Right lung (tissue), 5 donors: ENCODE results near the gene NKIRAS2. TPM values are rescaled to one million over a fixed set of nuclear protein-coding genes. Genes with fewer than 3 reads are reported as not detected.

Experiments
- DNase-seq, 2 donors: peaks; one replicate each; pipeline ENCODE4 v3.0.0-alpha.2; 2013
- polyA plus RNA-seq, 5 donors: library from polyadenylated mRNA; unstranded; fragments of 120-200 nt; gene quantifications; one replicate each; pipeline versions ENCODE4 v1.2.1 to v1.2.3, GENCODE V29; 2013; ENCODE audit warnings: inconsistent platforms in 1 of 5, low replicate concordance in 1 of 5; ENCODE audit not compliant: insufficient read length in 5 of 5, insufficient read depth in 1 of 5

The NKIRAS2 gene
- polyA plus RNA-seq, 5 donors, result 37.6 to 56.9 (median 42.2) TPM

DNA sequence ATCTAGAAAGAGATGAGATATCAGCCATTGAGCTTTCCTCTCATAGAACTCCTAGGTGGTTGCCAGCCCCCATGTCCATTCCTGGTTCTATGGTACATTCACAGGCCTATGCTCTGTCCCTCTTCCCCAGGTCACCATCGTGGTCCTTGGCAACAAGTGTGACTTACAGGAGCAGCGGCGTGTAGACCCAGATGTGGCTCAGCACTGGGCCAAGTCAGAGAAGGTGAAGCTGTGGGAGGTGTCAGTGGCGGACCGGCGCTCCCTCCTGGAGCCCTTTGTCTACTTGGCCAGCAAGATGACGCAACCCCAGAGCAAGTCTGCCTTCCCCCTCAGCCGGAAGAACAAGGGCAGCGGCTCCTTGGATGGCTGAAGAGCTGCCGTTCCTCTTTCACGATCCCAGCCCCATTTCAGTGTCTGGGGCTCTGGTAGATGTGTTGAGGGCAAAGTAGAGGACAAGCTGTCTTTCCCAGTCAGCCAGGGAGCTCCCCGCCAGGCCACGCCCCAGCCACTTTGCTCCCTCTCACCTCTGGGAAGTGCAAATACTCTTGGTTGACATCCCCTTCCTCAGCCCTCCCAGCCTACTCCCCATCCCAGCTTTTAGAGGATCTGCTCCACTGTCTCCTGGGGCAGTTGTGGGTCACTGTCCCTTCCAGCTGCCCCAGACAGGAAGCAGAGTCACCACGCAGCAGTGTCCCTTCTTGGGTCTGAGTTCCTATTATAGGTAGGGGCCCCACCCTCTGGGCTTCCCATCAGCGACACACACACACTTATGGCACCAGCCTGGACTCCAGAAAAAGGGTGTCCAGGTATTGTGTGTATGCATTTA lies 3.8 kb downstream of the NKIRAS2 start:
- DNase-seq, result no peak

DNA sequence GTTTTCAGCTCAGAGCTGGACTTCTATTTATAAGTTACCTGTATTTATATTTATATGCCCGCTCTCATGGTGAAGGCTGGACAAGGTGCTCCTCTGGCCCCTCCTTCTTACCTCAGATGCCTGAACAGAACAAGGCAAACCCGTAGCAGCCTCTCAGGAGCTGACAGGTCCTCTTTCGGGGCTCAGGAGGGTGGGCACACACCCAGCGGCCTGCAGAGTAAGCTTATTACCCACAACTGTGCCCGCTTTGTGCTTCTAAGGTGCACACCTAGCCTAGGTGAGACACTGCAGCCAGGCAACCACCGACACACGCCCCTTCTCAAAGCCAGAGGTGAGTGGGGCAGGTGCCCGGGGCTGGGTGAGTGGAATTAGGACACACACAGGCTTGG lies 5.3 kb downstream of the NKIRAS2 start:
- no peak for DNase-seq

DNA sequence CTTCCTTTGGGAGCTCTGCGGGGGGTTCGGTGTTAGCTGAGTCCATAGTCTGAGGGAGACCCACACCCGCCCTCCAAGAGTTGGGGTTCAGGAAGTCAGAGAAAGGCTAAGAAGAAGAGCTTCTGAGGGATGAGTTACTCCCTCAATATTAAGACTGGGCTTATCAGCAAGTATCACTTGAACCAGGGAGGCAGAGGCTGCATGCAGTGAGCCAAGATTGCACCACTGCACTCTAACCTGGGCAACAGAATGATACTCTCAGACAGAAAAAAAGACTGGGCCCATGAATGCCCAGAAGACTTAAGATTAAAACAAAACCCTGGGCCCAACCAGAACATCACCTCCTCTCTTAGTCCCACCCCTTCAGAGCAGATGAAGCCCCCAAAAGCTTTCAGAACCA lies 6.0 kb downstream of the NKIRAS2 start:
- DNase-seq, result no peak

DNA sequence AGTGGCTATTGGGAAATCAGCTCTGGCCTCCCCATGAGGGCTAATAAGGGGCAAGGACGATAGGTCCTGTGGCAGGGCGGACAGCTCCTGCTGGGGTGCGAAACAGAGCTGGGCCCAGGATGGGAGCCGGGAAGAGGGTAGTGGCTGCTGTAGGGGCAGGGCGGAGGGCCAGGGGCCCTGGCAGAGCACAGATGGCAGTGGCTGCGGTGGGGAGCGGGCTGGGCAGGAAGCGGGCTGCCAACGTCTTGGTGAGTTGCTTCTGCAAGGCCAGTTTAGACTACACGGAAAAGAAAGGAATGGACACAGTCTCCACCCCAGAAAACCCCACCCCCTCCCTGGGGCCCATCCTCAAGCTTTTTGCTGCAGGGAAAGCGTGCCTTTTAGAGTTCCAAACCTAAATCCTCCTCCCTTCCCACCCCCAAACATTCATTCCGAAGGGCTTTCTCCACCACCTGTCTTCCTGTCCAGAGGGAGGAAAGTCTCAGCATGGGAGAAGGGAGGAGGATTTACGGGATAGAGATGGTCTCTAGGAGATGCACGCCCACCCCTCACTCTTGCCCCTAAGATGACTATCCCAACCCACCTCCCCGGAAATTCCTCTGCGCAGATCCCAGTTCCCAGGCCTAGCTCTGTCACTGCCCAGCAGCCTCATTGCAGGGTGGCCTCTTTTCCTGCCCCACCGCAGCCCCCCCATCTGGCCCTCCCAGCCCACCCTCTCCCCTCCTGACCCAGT lies 7.1 kb downstream of the NKIRAS2 start:
- no peak for DNase-seq

DNA sequence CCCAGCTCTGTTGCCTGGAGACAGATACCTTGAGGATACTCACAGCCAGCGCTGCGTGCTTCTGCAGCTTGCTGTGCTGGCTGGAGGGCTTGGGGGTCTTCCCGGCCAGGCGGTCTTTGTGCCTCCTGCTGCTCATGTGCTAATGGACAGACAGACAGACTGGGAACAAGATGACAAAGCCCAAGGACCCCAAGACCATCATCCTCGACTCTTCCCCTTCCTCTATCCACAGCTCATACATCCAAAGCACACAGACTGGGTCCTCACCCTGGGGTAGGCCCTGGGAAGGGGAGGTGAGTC lies 7.7 kb downstream of the NKIRAS2 start:
- DNase-seq, result no peak

DNA sequence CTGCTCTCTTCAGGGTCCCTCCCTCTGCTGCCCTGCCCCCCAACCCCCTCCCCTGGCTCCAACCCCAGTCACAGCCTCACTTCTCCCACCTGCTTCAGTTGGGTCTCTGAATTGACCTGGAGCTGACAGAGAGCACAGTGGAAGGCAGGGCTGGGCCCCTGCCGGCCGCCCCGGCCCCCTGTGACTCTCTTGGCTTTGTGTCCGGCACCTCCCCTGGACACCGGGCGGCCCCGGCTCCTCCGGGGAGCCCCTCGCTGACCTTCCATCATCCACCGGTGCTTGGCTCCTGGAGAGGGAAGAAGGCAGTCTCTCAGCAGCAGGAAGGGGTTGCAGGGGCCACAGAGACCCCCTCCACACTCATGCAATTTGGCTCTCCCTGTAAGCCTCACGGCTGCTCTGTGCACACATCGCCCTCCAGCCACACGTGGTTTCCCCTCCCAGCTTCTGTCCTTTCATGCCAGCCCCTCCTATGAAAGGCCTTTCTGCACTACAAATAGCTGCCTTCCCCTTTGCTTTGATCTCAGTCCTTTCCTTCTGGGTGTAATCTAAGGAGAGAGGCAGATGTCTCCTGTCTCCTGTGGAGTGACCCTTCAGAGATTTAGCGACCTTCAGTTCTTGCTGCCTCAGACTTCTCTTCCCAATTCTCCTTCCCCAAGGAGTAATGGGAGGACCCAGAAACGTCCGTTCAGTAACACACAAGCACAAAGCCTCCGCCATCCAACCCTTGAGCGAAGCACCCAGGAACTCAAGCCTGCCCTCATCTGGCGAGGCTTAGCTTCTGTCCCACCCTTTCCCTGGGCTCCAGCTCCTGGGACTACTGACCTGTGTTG lies 8.3 kb downstream of the NKIRAS2 start:
- DNase-seq, result no peak

DNA sequence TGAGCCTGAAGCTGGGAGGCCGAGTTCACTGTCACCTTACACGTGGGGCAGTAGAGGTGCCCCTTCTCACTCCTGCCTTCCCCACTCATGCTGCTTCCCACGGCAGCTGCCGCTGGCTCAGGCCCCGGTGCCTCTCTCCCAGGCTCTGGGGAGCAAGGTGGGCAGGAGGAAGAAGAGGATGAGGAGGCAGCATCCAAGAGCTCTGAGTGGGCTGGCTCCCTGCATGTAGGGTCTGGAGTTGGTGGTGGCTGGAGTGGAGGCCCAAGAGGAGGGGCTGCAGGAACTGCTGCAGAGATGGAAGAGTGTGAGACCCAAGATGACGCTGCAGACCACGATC lies 8.9 kb downstream of the NKIRAS2 start:
- no peak for DNase-seq

DNA sequence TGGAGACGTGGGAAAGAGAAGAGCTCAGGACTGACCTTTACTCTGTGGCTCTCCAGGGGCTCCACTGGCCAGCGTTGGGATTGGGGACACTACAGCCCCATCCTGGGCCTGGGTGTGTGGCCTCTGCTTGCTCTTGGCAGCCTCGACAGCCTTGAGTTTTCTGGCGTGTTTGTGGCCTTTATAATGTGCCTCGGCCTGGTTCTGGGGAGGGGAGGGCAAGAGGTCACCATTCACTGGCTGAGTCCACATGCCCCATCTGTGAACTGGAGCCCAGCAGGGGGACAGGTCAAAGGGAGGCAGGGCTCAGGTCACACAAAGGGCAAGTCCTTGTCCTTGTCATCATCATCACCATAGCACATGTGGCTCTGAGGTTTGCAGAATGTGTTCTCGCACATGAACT lies 11.7 kb downstream of the NKIRAS2 start:
- DNase-seq, result no peak

DNA sequence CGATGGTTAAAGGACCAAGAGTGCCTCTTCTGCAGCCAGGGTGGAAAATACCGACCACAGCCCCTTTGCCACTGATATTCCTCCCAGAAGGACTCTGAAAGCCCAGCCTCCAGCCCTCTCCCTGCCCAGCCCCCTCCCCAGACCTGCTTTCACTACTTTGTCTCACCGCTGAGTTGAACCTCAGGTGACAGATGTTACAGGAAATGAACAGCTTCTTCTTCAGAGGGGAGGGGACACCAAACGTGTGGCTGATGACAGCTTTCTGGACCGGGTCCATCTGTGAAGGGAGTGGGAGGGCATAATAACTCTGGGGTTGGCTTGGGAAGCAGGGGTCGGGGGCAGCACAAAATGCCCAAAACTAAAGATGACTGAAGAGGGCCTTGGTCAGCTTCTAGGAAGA lies 14.2 kb downstream of the NKIRAS2 start:
- no peak for DNase-seq

DNA sequence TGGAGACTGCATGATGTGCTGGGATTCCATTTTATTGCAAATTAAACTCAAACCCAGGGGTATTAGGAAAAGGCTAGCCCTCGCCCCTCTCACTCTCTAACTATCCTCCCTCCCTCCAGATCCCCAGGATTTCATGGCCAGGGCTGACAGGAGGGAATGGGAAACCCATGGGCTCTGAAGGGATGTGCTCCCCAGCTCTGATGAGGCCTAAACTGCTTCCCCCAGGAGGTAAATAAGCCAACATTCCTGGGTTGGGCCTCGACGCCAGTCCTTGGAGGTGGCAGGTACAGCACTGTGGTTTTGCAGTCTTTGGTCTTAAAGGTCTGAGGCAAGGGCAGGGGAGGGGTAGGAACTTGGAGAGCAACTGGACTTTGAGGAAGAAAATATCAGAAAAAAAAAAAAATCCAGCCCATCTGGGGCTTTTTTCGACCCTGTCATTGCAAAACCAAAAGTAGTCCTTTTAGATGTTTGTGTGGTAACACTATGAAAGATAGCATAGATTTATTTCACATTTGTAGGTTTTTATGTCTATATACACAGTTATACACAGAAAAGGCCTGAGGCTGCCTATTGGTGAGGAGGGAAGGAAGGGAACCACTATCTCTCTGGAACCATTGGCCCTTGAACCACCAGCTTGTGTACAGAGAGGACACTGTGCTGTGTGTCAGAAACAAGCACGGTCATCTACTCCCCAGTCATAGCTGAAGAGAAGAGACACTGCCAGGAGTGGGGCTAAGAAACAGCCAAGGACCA lies 18.5 kb downstream of the NKIRAS2 start:
- DNase-seq, result no peak

DNA sequence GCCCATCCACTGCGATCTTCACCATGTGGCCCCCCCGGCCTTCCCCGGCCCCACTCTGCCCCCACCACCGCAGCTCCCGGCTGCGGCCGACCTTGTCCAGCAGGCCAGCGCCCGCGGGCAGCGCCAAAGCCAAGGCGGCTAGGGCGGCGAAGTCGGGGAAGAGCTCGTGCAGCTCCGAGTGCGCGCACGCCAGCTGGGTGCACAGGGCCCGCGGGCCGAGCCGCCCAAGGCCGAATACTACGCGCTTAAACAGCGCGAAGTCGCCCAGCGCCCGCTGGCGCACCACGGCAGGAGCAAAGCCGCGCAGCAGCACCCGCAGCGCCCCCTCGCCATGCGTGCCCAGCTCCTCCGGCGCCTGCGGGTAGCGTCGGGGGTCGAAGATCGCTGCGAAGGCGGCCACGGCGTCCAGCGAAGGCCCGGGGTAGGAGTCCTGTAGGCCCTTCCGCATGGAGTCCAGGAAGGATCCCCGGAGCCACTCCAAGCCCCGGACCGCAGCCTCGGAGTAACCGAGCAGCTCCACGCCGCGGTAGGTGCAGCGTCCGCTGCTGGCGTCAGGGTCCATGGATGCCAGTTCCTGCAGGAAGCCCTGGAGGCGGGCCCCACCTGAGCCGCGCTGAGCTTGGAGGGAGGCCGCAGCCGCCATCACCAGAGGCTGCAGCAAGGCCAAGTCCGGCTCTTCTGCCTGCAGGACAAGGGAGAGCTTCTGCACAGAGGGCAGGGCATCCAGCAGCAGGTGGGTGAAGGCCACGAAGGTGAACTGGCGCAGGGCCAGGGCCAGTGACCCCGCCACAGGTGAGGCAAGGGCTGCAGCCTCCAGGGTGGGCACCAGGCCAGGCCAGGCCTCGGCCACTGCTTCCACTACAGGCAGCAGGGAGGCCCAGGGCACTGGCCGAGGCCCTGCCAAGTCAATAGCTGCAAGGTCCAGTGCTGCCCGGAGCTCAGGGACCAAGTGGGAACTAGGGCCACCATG lies 20.2 kb downstream of the NKIRAS2 start:
- DNase-seq, result no peak

DNA sequence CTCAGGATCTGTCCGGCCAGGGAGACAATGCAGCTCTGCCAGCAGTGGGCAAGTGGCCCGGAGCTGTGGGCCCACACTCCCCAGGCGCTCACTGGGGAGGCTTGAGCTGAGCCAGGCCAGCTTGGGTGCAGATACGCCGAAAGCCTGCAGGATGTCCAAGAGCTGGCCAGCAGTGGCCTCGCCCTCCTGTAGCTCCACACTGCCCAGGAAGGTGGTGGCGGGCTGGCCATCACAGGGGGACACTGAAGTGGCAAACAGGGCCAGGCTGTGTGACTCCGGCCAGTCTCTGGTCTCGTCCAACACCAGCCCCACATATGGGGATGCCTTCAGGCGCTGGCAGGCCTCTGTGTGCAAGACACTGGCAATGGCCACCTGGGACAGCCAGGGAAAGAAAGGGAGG lies 20.9 kb downstream of the NKIRAS2 start:
- no peak for DNase-seq

DNA sequence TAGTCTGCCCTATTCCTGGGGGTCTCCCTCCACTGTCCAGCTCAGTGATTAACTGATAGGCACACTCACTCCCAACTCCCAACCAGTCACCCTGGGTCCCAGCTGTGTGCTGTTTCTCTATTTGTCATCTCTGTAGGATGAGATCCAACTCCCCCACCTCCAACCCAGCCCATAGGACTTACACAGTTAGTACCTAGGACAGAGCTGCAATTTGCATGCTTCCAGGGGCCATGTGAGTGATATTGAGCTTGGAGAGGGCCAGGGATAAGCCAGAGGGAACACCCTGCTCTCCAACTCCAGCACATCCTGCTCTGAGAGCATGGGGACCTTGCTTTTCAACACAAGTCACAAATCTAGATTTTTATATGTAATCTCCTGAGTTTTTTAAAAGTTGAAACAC lies 21.7 kb downstream of the NKIRAS2 start:
- no peak for DNase-seq

DNA sequence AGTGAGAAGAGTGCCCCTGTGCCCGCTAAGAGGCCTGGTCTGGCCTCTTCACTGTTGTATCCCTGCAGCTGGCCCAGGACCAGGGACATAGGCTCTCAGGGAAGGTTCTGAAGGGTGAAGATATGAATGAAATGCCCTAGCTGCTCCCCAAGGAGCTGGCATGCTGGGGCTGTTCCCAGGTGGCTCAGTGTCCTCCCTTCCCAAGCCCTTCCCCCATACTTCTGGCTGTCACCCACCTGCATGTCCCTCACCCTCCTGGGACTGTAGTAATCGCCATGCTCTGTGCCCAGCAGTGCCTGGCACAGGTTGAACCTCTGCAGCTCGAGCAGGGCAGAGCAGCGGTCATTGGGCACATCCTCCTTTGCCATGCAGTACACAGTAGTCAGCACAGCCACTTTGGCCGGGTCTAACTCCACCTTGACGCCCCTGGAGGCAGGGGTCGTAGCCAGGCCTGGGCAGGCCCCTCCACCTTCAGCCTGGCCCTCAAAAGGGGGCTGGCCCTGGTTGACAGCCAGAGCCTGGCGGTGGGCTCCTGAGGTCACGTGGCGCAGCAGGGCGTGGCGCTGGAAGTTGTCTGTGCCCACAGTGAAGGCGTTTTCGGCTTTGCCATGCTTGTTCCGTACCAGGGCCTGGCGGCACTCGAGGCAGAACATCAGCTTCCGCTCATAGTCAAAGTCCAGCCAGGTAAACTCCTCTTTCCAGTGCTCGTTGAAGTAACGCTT lies 22.9 kb downstream of the NKIRAS2 start:
- DNase-seq, result no peak

DNA sequence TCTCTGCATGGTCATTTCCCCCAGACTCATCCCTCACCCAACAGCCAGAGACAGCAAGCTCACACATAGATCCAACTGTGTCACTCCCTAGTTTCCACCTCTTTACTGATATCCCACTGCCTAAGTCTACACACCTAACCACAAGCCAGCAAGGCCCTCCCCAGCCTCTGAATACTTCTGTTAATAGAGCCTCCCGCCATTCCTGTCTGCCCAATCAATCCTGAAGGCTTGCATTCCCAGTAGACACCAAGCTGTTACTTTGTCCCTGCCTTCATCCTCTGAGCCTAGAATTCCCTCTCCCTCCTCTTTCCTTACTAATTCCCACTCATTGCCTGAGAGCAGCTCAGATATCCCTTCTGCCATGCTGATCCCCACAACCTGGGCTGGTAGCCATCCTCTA lies 25.8 kb downstream of the NKIRAS2 start:
- DNase-seq, result no peak

DNA sequence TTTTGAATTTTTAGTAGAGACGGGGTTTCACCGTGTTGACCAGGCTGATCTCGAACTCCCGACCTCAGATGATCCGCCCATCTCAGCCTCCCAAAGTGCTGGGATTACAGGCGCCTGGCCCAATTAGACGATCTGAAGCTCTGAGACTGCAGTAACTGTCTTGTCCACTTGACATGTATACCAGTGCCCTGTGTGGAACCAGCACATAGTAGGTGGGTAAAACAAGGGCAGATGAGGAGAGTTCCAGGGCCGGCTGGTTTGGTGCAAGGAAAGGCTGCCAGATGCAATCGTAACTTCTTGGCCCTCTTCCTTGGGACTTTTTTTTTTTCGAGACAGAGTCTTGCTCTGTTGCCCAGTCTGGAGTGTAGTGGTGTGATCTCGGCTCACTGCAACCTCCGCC lies 27.5 kb downstream of the NKIRAS2 start:
- no peak for DNase-seq

DNA sequence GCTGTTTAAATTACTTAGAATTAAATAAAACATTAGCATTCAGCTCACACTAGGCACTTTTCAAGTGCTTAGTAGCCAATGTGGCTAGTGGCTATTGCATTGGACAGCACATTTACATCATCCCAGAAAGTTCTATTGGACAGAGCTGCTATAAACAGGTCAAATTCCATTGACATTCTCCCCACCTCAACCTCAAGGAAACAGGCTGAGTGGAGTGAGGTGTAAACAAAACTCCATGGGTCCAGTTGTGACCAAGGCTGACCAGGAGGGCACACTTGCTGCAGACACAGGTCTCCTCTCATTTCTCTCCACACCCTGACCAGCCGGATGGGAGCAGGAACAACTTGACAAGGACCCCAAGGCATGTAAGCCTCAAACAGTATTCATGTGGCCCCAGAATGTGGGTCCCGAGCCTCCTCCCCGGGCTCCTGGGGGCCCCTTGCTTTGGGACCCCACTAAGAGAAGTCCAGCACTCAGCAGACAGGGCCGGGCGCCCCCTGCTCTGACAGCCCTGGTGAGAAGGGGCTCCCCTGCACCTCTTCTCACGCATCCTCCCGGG lies 30.0 kb downstream of the NKIRAS2 start:
- no peak for DNase-seq

DNA sequence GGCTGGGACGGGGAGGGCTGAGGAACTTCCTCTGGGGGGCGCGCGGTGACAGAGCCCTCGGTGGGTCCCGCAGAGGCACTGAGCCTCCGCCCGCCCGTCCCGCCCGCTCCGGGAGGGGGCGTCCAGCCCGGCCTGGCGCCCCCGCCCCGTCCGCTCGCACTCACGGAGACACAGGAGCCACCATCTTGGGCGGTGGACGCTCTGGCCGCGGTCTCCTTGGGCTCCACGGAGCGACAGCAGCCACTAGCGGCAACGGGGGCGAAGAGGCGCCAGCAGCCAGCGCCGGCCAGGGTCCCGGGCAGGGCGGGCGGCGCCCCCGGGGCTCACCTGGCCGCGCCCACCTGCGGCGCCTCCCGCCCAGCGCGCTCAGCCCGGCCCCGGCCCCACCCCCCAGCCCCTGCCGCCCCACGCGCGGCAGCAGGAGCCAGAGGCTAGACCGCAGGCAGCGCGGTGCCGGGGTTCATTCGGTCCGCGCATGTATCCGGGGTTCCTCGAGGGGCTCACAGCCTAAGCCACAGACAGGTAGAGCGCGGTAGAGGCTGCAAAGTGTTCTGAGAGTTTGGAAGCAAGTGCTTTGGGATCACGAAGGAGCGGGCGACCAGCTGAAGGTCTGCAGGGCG lies 30.6 kb downstream of the NKIRAS2 start, which contains the start of gene C17orf113:
TSS of gene C17orf113 (minus strand) at position 209 of the 620 bp plus-strand sequence. CDS start 7,225 bp downstream, outside the sequence.
- DNase-seq, result peak; percentile 49

DNA sequence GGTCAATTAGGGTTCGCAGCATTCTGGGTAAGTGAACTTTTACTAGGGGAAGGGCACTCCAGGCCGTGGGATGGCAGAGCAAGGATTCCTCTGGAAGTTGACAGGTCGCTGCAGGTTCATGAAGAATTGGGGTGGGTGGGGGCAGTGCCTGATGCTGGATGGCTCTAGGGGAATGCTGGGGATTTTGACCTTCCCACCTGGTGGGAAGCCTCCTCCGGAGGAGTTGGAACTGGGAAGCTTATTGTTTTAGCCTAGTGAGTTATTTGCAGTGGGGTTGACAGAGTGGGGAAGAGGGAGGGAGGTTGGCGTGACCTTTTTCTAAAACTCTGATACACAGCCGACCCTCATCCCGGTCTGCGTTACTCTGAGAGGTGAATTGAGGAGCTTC lies 31.1 kb downstream of the NKIRAS2 start:
- DNase-seq, result no peak
